SIG-M5 treated with dmso at 0.1 percent for 504 hours (cell line): ENCODE results near the gene GABRR3.

Source experiments
- DNase-seq: peaks from one replicate; lab custom pipeline; 2025; ENCODE audit not compliant: unreplicated experiment; lab: John Stamatoyannopoulos, UW

Gene GABRR3

DNA sequence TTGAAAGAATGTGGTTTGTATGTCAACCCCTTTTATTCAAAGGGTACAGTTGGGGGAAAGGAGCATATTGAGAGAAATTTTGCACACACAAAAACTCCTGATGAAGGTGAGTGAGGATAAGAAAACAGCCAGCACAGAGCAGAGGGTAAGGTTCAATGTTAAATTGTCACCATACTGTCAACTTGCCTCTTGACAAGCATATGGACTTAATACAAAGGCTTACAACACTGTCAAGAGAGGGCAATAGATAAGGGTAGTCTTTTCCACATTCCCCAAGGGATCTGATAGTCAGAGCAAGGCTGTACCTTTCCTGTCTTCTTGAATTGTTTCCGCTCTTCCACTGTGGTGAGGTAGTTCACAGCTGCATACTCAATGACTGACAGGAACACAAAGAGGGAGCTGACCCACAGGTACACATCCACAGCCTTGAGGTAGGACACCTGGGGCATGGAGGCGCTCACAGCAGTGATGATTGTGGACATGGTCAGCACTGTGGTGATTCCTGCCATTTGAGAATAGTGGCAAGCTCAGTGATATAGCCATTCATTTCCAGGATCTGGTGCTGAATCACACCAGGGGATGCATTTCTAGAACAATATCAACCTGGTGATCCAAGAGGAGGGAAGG lies 42.5 kb downstream of the GABRR3 start:
- no peak for DNase-seq

DNA sequence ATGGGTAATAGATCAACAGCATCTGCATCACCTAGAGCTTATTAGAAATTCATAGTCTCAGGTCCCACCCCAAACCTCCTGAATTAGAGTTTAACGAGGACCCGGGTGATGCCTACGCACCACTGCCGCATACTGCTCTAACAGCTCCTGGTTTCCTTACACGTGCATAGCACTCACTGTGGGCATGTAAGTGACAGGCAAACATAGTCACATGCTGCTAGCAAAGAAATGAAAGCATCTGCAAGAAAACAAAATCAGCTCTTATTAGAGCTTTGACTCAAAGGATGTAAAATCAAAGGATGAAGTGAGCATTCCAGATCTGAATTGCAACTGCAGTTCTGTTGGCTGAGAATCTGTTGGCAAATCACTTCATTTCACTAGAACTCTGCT lies 43.8 kb downstream of the GABRR3 start:
- no peak for DNase-seq

GRCh38 chr3:97990624-97991292 lies 44.4 kb downstream of the GABRR3 start:
- peak; percentile 19 for DNase-seq

GRCh38 chr3:97988784-97989568 lies 46.1 kb downstream of the GABRR3 start:
- DNase-seq: no peak

DNA sequence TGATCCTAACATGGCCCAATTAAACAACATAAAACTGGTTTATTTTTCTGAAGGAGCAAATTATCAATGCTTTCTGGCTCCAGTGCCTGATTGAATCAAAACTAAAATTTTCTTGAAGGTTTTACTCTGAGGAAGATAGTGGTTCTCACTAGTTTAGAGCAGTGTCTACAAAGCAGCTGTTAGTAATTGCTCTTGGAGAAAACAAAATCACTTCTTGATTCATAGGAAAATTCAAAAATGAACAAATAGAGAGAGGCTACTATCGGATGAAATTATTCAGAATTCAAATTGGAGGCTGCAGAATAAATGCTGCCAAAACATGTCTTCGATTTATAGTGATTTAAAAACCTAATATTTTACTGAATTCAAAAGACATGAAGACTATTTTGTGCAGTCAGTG lies 47.8 kb downstream of the GABRR3 start:
- no peak for DNase-seq

- no peak for DNase-seq
Observed at GRCh38 chr3:97983933-97984491, 51.1 kb downstream of the GABRR3 start.

DNA sequence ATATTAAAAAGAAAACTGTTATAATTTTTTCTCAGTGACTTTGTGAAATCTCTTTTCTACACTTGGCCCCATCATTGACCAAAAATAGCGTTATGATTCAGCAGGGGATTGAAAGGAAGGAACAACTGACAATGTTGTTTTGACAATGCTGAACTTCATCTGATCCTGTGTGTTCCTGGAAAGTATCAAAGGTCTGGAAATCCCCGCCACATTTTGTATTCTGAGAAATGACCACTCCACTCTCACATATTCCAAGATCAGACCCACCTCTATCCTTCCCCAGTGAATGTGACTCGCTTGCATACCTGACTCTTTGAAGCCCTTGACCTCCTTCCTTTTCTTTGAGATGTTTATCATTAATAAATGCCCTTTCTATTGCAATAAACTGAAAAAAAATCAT lies 53.2 kb downstream of the GABRR3 start:
- no peak for DNase-seq

DNA sequence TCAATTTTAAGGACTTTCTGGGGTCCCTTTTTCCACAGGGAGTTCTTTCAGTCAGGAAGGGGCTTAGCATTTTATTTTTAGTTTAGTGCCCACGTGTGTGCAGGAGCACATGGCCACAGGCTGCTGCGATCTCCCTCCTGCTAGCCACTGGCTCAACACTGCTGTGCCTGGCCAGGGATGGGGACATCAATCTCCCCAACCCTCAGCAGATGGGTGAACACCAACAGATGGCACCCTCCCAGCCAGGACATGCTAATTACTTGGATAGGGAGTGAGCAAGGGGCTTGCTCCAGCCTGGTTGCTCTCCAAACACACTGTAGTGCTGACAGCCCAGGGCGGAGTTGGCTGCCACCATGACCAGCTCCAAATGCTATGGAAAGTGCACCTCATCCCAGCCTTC lies 55.5 kb downstream of the GABRR3 start:
- no peak for DNase-seq

DNA sequence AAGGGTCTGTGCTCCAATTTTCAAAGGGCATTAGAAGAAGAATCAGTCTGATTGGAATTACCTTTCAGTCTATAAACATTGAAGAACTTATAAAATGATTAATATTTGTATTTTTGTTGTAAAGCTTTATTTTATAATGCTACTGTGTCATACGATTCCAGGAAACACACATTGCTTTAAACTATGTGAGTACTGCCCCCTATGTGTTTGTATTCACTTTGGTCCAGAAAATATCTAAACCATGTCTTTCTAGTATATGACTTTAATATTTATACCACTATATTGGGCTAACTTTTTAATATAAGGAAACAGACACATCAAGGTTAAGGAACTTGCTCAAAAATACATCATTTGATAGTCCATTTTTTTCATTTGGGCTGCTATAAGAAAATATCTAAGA lies 59.6 kb downstream of the GABRR3 start:
- no peak for DNase-seq

DNA sequence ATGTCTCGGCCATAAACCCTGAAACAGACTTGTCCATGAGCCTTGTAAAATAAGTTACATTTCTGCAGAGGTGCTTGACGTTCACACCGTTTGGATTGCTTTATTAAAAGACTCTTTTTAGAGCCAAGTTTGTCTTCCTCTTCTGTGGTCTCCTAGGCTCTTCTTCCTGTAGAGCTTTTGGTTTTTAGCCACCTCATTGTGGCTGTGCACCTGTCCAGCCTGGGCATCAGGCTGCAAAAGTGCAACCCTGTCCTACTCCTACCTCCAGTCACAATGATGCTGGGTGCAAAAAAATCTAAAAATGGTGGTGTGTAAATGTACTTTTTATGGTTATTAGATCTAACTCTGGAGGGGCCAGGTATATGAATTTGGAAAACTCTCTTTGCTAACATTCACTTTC lies 60.1 kb downstream of the GABRR3 start:
- no peak for DNase-seq

- DNase-seq: no peak
Observed at GRCh38 chr3:97972976-97973375, 62.1 kb downstream of the GABRR3 start.

DNA sequence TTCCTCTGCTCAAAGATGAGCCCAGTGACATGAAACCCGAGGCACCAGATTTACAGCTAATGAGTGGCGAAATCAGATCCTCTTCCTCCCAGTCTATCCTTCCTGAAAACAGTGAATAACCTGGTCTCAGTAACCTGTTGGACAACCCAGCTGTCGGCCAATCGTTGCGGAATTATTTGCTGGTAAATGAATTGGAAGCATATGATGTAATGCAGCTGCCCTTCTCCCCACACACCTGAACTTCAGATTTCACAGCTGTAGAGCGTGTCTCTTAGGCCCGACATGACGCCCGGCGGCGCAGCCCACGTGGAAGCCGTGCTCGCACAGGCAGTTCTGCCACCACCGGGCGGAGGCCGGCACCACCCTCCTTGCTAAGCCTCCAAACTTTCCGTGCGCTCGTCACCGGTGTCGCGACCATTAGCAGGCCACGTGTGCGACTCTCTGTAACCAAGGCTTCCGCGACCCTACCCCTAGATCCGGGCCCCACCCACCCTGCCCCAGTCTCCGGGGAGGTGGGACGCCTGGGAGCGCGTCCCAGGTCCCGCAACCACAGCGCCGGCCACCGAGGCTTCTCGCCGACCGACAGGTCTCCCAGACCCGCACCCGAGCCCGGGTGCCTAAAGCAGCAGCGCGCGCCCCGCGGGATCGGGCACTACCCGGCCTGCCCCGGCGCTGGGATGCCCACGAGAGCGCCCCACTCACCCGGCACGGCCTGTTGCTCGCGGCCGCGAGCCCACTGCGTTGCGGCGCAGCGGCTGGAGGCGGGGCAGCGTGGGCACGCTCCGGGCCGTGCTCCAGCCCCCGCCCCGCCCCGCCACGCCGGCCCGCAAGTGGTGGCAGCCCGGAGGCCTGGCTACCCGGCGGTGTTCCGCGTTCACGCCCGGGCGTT lies 63.2 kb downstream of the GABRR3 start, which contains the start of gene RIOX2:
TSS of gene RIOX2 (minus strand) at position 753 of the 889 bp plus-strand sequence. CDS start 4,838 bp downstream, outside the sequence.
- peak; percentile 79 for DNase-seq

- DNase-seq: peak; percentile 55
Observed at GRCh38 chr3:97970956-97971620, 64.0 kb downstream of the GABRR3 start.

DNA sequence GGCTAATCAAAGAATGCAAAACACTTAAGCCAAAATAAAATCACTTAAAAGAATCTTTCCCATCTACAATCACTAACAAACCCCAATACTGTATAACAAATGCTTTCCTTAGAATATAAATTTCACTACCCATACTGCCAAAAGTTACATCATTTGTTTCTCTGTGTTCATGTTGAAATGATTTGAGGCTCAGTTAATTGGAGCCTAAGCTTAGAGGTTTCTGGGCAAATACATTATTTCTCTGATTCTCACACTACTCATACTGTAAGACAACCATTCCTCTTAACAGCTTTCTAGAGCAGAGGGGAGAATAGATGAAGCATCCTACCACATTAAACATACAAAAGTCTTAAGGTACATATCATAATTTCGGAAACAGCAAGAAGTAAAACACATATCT lies 65.0 kb downstream of the GABRR3 start:
- no peak for DNase-seq

- no peak for DNase-seq
Observed at GRCh38 chr3:97969541-97969940, 65.6 kb downstream of the GABRR3 start.

- DNase-seq: no peak
Observed at GRCh38 chr3:97968376-97968775, 66.7 kb downstream of the GABRR3 start.

DNA sequence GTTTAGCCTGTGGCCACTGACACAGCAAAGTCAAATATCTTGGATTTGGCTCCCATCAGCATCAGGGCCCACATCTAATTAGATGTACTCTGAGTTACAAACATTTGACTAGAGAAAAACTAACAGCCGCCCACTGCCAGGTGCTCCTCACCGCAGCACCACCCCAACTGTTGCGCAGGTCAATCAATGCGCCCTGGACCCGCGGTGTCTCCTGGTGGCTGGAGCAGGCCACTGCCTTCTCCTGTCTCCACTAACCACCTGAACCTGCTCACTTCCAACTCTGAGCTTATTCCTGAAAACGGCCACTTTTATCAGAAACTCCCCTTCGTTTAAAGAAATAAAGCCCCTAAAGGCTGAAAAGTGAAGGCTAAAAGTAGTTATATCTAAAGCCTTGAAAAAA lies 67.1 kb downstream of the GABRR3 start:
- DNase-seq: no peak

- no peak for DNase-seq
Observed at GRCh38 chr3:97960993-97961766, 73.9 kb downstream of the GABRR3 start.

DNA sequence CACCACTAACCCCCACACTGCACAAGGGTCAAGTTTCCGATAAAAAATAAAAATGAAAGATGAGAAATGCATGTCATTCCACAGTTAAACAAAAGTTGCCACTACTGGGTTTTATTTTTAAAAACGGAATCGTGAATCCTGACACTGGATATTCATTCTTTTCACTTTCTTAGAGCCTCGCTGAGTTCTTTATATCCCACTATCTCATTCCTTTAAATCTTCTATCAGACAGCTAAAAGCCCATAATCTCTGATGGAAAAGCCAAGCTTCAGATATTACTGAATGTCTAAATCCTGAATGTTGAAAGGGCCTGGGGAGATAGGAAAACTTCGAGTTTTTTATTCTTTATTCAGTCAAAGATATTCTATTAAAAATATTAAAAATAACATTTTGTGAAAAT lies 74.6 kb downstream of the GABRR3 start:
- no peak for DNase-seq
